Activated T-cell treated with anti-CD3 and anti-CD28 coated beads for 1 hour (primary cell): Measurements from ENCODE around the gene C11orf91.
"Not testable (repeated sequence)": the region's sequence is repeated elsewhere in the genome, so short reads cannot be mapped to it uniquely, and the experiment has no call there.

Experiments
- DNase-seq: peaks from one replicate; pipeline ENCODE4 v3.0.0-alpha.2; 2020; ENCODE audit warnings: low read depth

Gene C11orf91

GRCh38 chr11:33700502-33701271 lies at the start of gene C11orf91:
TSS of gene C11orf91 (minus strand) at chr11:33700826. CDS start at chr11:33700740, 86 bp downstream.
- DNase-seq = peak; percentile 93

- no peak for DNase-seq
Measured at GRCh38 chr11:33747979-33748378, 47.4 kb upstream of the C11orf91 start.

- DNase-seq = no peak
Measured at GRCh38 chr11:33743291-33743690, 42.7 kb upstream of the C11orf91 start.

- DNase-seq = no peak
Measured at GRCh38 chr11:33742249-33742851, 41.7 kb upstream of the C11orf91 start.

- no peak for DNase-seq
Measured at GRCh38 chr11:33741806-33742205, 41.2 kb upstream of the C11orf91 start.

- no peak for DNase-seq
Measured at GRCh38 chr11:33737362-33737821, 36.8 kb upstream of the C11orf91 start.

- peak; percentile 91 for DNase-seq
Measured at GRCh38 chr11:33736148-33736812, 35.7 kb upstream of the C11orf91 start, which contains the start of gene CD59. TSS of gene CD59 (minus strand) at chr11:33736423. CDS start at chr11:33722445, 13,978 bp downstream.

- peak; percentile 20 for DNase-seq
Measured at GRCh38 chr11:33735271-33736147, 34.9 kb upstream of the C11orf91 start.

GRCh38 chr11:33734441-33735270 lies 34.0 kb upstream of the C11orf91 start:
- no peak for DNase-seq

- no peak for DNase-seq
Measured at GRCh38 chr11:33733980-33734379, 33.4 kb upstream of the C11orf91 start.

- no peak for DNase-seq
Measured at GRCh38 chr11:33731723-33732531, 31.3 kb upstream of the C11orf91 start.

GRCh38 chr11:33730716-33731115 lies 30.1 kb upstream of the C11orf91 start:
- no peak for DNase-seq

- not testable (repeated sequence) for DNase-seq
Measured at GRCh38 chr11:33729072-33729664, 28.5 kb upstream of the C11orf91 start.

GRCh38 chr11:33727539-33727938 lies 26.9 kb upstream of the C11orf91 start:
- not testable (repeated sequence) for DNase-seq

- no peak for DNase-seq
Measured at GRCh38 chr11:33725496-33725895, 24.9 kb upstream of the C11orf91 start.

GRCh38 chr11:33724644-33725035 lies 24.0 kb upstream of the C11orf91 start:
- DNase-seq = no peak

GRCh38 chr11:33723238-33723881 lies 22.7 kb upstream of the C11orf91 start:
- no peak for DNase-seq

GRCh38 chr11:33722590-33723234 lies 22.1 kb upstream of the C11orf91 start:
- no peak for DNase-seq

- no peak for DNase-seq
Measured at GRCh38 chr11:33721984-33722383, 21.4 kb upstream of the C11orf91 start.
